ENCODE data around the gene DEUP1. TPM values are rescaled to one million over a fixed set of nuclear protein-coding genes. Genes with fewer than 3 reads are reported as not detected.

Gene DEUP1
- total RNA-seq, 2 donors from 2014 or later, result 0.29 TPM; not detected in 1

DNA sequence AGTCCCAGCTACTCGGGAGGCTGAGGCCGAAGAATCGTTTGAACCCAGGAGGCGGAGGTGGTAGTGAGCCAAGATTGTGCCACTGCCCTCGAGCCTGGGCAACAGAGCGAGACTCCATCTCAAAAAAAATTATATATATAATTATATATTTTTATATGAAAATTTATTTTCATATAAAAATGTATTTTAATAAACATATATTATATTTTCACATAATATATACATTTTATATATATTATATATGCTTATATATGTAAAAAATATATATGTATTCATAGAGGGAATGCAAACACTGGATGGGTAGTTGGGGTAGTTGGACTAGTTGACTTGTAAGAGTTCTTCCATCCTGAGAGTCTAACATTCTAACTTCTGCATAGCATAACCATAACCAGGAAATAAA is 20.3 kb downstream of the DEUP1 start:
- Histone ChIP-seq H3K9me3 (no peaks in the 10 kb centered on the region), H3K36me3 (no peaks in the 10 kb centered on the region), H3K27me3 (no peaks in the 10 kb centered on the region), H3K27ac (no peak overlapping the region), H3K9ac (ENCODE audit: low read depth in 2 of 2, low read length in 2 of 2) (no peak overlapping the region), H3K4me1 (no peaks in the 10 kb centered on the region), H3K4me3 (no peak overlapping the region)
- intact Hi-C loops (cut with DNase I), result no loop called here
- TF ChIP-seq, protein P1, sequence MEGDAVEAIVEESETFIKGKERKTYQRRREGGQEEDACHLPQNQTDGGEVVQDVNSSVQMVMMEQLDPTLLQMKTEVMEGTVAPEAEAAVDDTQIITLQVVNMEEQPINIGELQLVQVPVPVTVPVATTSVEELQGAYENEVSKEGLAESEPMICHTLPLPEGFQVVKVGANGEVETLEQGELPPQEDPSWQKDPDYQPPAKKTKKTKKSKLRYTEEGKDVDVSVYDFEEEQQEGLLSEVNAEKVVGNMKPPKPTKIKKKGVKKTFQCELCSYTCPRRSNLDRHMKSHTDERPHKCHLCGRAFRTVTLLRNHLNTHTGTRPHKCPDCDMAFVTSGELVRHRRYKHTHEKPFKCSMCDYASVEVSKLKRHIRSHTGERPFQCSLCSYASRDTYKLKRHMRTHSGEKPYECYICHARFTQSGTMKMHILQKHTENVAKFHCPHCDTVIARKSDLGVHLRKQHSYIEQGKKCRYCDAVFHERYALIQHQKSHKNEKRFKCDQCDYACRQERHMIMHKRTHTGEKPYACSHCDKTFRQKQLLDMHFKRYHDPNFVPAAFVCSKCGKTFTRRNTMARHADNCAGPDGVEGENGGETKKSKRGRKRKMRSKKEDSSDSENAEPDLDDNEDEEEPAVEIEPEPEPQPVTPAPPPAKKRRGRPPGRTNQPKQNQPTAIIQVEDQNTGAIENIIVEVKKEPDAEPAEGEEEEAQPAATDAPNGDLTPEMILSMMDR (IDR thresholded peaks at IDR 0.05), result no peak
- DNase-seq, result no peak

DNA sequence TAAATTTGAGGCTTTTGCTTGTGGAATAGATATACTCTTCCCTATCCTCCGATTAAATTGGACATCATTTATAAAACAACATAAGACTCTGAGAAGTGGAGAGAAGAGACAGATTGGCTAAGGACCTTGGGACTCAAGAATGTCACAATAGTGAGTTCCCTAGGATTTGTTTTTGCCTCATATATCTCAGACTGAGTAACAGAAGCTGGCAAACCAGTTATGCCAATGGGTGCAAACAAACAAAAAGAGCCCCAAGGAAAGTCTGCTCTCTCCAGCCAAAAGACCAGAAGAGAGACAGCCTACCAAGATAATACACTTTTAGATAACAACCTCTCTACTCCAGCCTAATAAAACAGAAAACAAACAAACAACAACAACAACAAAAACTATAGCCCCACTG is 28.9 kb downstream of the DEUP1 start:
- intact Hi-C loops (cut with DNase I), result no loop called here
- Histone ChIP-seq H3K27me3 (no peaks in the 10 kb centered on the region), H3K9me3 (no peaks in the 10 kb centered on the region), H3K4me3 (no peak overlapping the region), H3K27ac (no peak overlapping the region), H3K9ac (ENCODE audit: low read depth in 2 of 2, low read length in 2 of 2) (no peak overlapping the region), H3K36me3 (no peaks in the 10 kb centered on the region), H3K4me1 (no peaks in the 10 kb centered on the region)
- no peak for DNase-seq
- TF ChIP-seq, protein P1 (IDR thresholded peaks at IDR 0.05), result no peak

DNA sequence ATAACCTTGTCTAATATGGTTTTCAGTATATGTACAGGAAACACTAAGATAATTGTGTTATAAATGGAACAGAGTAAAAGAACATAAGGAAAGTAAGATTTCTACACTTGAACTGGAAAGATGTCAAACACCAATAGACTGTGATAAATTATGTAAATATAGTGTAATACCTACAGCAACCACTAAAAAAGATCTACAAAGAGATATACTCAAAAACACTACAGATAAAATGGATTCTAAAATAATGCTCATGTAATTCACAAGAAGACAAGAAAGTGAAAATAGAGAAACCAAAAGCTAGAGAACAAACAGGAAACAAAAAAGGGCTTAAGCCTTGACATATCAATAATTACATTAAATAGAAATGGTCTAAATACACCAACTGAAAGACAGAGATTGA is 30.9 kb downstream of the DEUP1 start:
- no peak for DNase-seq
- intact Hi-C loops (cut with DNase I), result no loop called here
- no peaks in the 10 kb centered on the region for H3K4me1 ChIP-seq
- no peaks in the 10 kb centered on the region for H3K9me3 ChIP-seq
- H3K9ac ChIP-seq (ENCODE audit: low read depth in 2 of 2, low read length in 2 of 2), result no peak overlapping the region
- no peaks in the 10 kb centered on the region for H3K27me3 ChIP-seq
- H3K4me3 ChIP-seq, result no peak overlapping the region
- TF ChIP-seq, protein P1 (IDR thresholded peaks at IDR 0.05), result no peak
- H3K36me3 ChIP-seq, result no peaks in the 10 kb centered on the region
- no peak overlapping the region for H3K27ac ChIP-seq

DNA sequence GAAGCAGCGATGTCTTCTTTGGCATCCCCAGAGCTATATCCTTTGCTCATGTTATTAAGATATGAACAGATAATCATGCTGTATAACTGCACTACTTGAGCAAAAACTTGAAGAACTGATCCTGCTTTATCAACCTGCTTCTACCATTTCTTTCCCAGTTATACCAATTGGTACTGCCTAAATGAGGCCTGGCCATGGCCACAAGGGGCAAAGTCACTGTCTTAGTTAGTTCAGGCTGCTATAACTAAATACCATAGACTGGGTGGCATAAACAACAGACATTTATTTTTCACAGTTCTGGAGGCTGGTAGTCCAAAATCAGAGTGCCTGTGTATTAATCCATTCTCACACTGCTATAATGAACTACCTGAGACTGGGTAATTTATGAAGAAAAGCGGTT is 37.5 kb downstream of the DEUP1 start:
- H3K4me3 ChIP-seq, result no peak overlapping the region
- TF ChIP-seq, protein P1 (IDR thresholded peaks at IDR 0.05), result no peak
- no peaks in the 10 kb centered on the region for H3K9me3 ChIP-seq
- no peak for DNase-seq
- no peak overlapping the region for H3K9ac ChIP-seq (ENCODE audit: low read depth in 2 of 2, low read length in 2 of 2)
- H3K36me3 ChIP-seq, result no peaks in the 10 kb centered on the region
- no peaks in the 10 kb centered on the region for H3K4me1 ChIP-seq
- intact Hi-C loops (cut with DNase I), result no loop called here
- H3K27ac ChIP-seq, result no peak overlapping the region
- H3K27me3 ChIP-seq, result no peaks in the 10 kb centered on the region

DNA sequence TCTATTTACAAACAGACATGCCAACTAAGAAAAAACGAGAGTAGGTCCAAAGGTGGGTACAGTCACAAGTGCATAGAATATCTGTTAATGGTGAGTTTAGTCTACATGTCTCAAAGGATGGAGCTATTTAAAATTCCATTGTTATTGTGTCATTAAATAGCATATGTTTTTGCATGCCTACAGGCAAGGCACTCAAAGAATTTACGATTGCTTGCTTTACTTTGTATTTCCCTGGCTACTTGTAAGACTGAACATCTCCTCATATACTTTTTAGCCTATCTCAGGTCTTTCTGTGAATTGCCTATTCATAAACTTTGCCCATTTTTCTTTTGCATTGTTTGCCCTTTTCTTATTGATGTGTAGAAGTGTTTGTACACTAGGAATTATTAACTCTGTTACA is 39.7 kb downstream of the DEUP1 start:
- Histone ChIP-seq H3K4me3 (no peak overlapping the region), H3K36me3 (no peaks in the 10 kb centered on the region), H3K27ac (no peak overlapping the region), H3K4me1 (no peaks in the 10 kb centered on the region), H3K27me3 (no peaks in the 10 kb centered on the region), H3K9ac (ENCODE audit: low read depth in 2 of 2, low read length in 2 of 2) (no peak overlapping the region), H3K9me3 (no peaks in the 10 kb centered on the region)
- TF ChIP-seq, protein P1 (IDR thresholded peaks at IDR 0.05), result no peak
- no peak for DNase-seq
- intact Hi-C loops (cut with DNase I), result no loop called here

DNA sequence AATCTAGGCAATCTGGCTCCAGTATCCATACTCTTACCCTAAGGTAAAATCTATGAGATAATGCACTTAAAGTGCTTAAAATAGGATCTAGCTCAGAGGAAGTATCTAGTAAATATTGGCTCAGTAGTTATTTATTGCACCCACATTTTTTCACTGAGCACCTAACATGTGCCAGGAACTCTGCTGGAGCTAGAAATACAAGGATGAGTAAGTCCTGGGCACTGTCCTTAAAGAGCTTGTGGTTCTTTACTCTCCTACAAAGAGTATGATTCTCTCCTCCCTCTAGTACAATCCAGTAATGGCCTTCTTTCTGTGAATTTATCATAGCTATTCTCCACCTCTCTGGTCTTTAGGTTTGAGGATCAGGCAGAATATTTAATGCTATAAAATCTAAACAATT is 59.2 kb downstream of the DEUP1 start:
- Histone ChIP-seq H3K27ac (no peak overlapping the region), H3K4me3 (no peak overlapping the region), H3K36me3 (no peaks in the 10 kb centered on the region), H3K4me1 (no peaks in the 10 kb centered on the region), H3K9me3 (no peaks in the 10 kb centered on the region), H3K27me3 (no peaks in the 10 kb centered on the region), H3K9ac (ENCODE audit: low read depth in 2 of 2, low read length in 2 of 2) (no peak overlapping the region)
- TF ChIP-seq, protein P1 (IDR thresholded peaks at IDR 0.05), result no peak
- intact Hi-C loops (cut with DNase I), result no loop called here
- DNase-seq, result no peak
